ENCODE results near the gene ZFAND3. TPM values are rescaled to one million over a fixed set of nuclear protein-coding genes. Genes with fewer than 3 reads are reported as not detected.

ZFAND3 gene
- polyA plus RNA-seq, 1 of the 3 experiments (the other 2 are of a cell fraction) = 16.7 TPM

DNA sequence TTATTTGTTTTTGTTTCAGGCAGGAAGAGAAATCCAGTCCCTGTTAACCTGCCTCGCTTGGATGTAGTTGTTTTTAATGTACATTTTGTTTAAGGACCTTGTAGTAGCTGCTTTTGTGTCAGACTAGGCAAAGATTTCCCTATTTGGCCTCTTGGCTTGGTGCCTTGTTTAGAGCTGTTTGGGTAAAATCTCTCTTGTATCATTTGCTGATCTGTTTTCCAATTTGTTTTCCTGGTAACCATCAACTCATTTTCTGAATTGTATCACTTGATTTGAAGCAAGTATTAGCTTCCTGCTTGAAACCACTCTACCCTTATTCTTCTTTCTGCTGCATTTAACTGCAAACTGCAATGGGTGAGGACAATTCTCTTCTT lies 160.7 kb downstream of the ZFAND3 start:
- Histone ChIP-seq H3K4me3 (ENCODE audit: low read depth in 2 of 2, low read length in 1 of 2) (no peak overlapping the region), H3K9ac (no peak overlapping the region), H3K9me3 (0 out of 2 replicates have a peak, but pooled peaks cover 4% of the 10 kb centered on the region), H3K36me3 (replicated peaks in 1 of 2; ENCODE audit: control insufficient read depth in 1 of 2, insufficient read depth in 2 of 2, low read length in 1 of 2) (peaks cover 0 to 5% of the 10 kb centered on the region in 2 experiments), H2AFZ (ENCODE audit: low read depth) (no peak overlapping the region), H3K27me3 (ENCODE audit: insufficient read depth) (no peaks in the 10 kb centered on the region), H3F3A (replicated peaks; ENCODE audit: insufficient read depth) (no peaks in the 10 kb centered on the region), H3K4me2 (no peak overlapping the region), H3K9me2 (no peaks in the 10 kb centered on the region), H3K79me2 (ENCODE audit: insufficient read depth) (peaks cover 98% of the 10 kb centered on the region), H4K20me1 (ENCODE audit: insufficient read depth) (peaks cover 90% of the 10 kb centered on the region), H3K4me1 (ENCODE audit: control insufficient read depth in 1 of 2, insufficient read depth in 2 of 2, low read depth in 1 of 2, low read length in 1 of 2) (peaks cover 7 to 8% of the 10 kb centered on the region in 2 experiments; a peak in 3 of 4 replicates), H3K27ac (ENCODE audit: low read depth in 2 of 2, low read length in 1 of 2) (peak overlapping the region; percentile 11 to 14; a peak in 1 of 4 replicates)
- DNase-seq = no peak
- WGBS (ENCODE audit: low lambda C conversion rate) = 60% methylated on average over 1 of the region's 1 CpG
- CTCF ChIA-PET = interaction anchor here (0.7 to 1.4 kb wide), 3 partner anchors 8 to 54 kb away, joined by 3 to 5 read pairs (median 3); no protein-coding TSS in a partner anchor
- TF ChIP-seq EZH2phosphoT487 (IDR thresholded peaks at IDR 0.05; ENCODE audit: borderline replicate concordance, low read depth) (no peak), TEAD4 (IDR thresholded peaks at IDR 0.05; ENCODE audit: borderline replicate concordance, insufficient read depth) (no peak), NFIC (IDR thresholded peaks at IDR 0.05; ENCODE audit: borderline replicate concordance) (no peak), FOSL2 (IDR thresholded peaks at IDR 0.05; ENCODE audit: borderline replicate concordance, low read depth) (no peak), TCF12 (IDR thresholded peaks at IDR 0.05) (no peak), POLR2AphosphoS5 (IDR thresholded peaks at IDR 0.05; ENCODE audit: low read depth, low read length) (no peak), GABPA (IDR thresholded peaks at IDR 0.05; ENCODE audit: low read depth) (no peak), RXRA (IDR thresholded peaks at IDR 0.05; ENCODE audit: borderline replicate concordance, low read depth) (no peak), FOXJ3 (CRISPR knock-in tag; IDR thresholded peaks at IDR 0.05) (no peak), SIN3A (IDR thresholded peaks at IDR 0.05; ENCODE audit: borderline replicate concordance, low read depth, low read length) (no peak), EP300 (IDR thresholded peaks at IDR 0.05; ENCODE audit: borderline replicate concordance in 1 of 2, low read depth in 1 of 2, low read length in 1 of 2) (no peak)
- TF ChIP-seq, protein P1, sequence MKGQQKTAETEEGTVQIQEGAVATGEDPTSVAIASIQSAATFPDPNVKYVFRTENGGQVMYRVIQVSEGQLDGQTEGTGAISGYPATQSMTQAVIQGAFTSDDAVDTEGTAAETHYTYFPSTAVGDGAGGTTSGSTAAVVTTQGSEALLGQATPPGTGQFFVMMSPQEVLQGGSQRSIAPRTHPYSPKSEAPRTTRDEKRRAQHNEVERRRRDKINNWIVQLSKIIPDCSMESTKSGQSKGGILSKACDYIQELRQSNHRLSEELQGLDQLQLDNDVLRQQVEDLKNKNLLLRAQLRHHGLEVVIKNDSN (IDR thresholded peaks at IDR 0.05; ENCODE audit: borderline replicate concordance, low read depth) = no peak
- TF ChIP-seq, protein P2, sequence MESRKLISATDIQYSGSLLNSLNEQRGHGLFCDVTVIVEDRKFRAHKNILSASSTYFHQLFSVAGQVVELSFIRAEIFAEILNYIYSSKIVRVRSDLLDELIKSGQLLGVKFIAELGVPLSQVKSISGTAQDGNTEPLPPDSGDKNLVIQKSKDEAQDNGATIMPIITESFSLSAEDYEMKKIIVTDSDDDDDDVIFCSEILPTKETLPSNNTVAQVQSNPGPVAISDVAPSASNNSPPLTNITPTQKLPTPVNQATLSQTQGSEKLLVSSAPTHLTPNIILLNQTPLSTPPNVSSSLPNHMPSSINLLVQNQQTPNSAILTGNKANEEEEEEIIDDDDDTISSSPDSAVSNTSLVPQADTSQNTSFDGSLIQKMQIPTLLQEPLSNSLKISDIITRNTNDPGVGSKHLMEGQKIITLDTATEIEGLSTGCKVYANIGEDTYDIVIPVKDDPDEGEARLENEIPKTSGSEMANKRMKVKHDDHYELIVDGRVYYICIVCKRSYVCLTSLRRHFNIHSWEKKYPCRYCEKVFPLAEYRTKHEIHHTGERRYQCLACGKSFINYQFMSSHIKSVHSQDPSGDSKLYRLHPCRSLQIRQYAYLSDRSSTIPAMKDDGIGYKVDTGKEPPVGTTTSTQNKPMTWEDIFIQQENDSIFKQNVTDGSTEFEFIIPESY (IDR thresholded peaks at IDR 0.05; ENCODE audit: borderline replicate concordance, low read depth) = no peak
- TF ChIP-seq, protein P3, sequence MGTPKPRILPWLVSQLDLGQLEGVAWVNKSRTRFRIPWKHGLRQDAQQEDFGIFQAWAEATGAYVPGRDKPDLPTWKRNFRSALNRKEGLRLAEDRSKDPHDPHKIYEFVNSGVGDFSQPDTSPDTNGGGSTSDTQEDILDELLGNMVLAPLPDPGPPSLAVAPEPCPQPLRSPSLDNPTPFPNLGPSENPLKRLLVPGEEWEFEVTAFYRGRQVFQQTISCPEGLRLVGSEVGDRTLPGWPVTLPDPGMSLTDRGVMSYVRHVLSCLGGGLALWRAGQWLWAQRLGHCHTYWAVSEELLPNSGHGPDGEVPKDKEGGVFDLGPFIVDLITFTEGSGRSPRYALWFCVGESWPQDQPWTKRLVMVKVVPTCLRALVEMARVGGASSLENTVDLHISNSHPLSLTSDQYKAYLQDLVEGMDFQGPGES (IDR thresholded peaks at IDR 0.05; ENCODE audit: low read depth, low read length) = no peak
- POLR2A ChIA-PET = interaction anchor here (0.7 kb wide), 1 partner anchor 29 kb away, joined by 3 read pairs; no protein-coding TSS in a partner anchor

Measured in SK-N-SH (cell line).